MCF 10A (cell line): ENCODE results near the gene MLLT6. TPM values are rescaled to one million over a fixed set of nuclear protein-coding genes. Genes with fewer than 3 reads are reported as not detected.

ENCODE experiments used
- BruUV-seq: library from RNA; stranded (reverse); fragments of 400-500 nt; replicated peaks from 2 replicates; lab custom pipeline; 2021; lab: Mats Ljungman, UMichigan
- CTCF ChIA-PET: fragments of 300-600 bp; sonication (Branson Sonifier 250); formaldehyde crosslinking; extraction: SDS; loops from one replicate; lab custom pipeline; 2021; ENCODE audit warnings: antibody characterized with exemption, inconsistent platforms; lab: Yijun Ruan, JAX
- POLR2A ChIA-PET: fragments of 300-600, 350-650 bp; sonication (Branson Sonifier 250); formaldehyde crosslinking; extraction: SDS; loops from one replicate; lab custom pipeline; 2020; ENCODE audit warnings: antibody characterized with exemption, inconsistent platforms; lab: Yijun Ruan, JAX
- DNase-seq: peaks from one replicate; pipeline ENCODE4 v3.0.0-alpha.2; 2018; ENCODE audit not compliant: unreplicated experiment
- H3K27ac Mint-ChIP-seq: one replicate; pipeline ENCODE4 v1.8.0; 2022; ENCODE audit warnings: mild to moderate bottlenecking, low read depth, mixed read lengths; ENCODE audit not compliant: unreplicated experiment
- H3K27me3 Mint-ChIP-seq: one replicate; pipeline ENCODE4 v1.8.0; 2022; ENCODE audit warnings: mixed read lengths; ENCODE audit not compliant: insufficient read depth, unreplicated experiment
- H3K36me3 Mint-ChIP-seq: one replicate; pipeline ENCODE4 v1.8.0; 2022; ENCODE audit warnings: mild to moderate bottlenecking, moderate library complexity, mixed read lengths; ENCODE audit not compliant: insufficient read depth, unreplicated experiment
- H3K4me1 Mint-ChIP-seq: one replicate; pipeline ENCODE4 v1.8.0; 2022; ENCODE audit warnings: mixed read lengths; ENCODE audit not compliant: insufficient read depth, unreplicated experiment
- H3K4me3 Mint-ChIP-seq: one replicate; pipeline ENCODE4 v1.8.0; 2022; ENCODE audit warnings: mild to moderate bottlenecking, moderate library complexity, mixed read lengths; ENCODE audit not compliant: unreplicated experiment
- H3K9me3 Mint-ChIP-seq: one replicate; pipeline ENCODE4 v1.8.0; 2022; ENCODE audit warnings: mixed read lengths; ENCODE audit not compliant: unreplicated experiment
- CTCF ChIP-seq: fragments of 200-600 bp; IDR thresholded peaks from one replicate; pipeline ENCODE4 v1.8.0; 2022; ENCODE audit warnings: antibody characterized with exemption, mild to moderate bottlenecking; ENCODE audit not compliant: unreplicated experiment
- intact Hi-C: fragments of 100-400 bp; cut with micrococcal nuclease; formaldehyde crosslinking; loops from 2 replicates; pipeline ENCODE4 v1.14.1; 2022
- total RNA-seq: library from RNA; stranded (reverse); gene quantifications from 2 replicates; pipeline ENCODE4 v1.2.3, GENCODE V29; 2022

MLLT6 gene
- total RNA-seq, 1 experiment from 2014 or later = 65.3 TPM

- BruUV-seq = no TSS peak
- H3K9me3 Mint-ChIP-seq = no peaks in the 10 kb centered on the region
- POLR2A ChIA-PET = interaction anchor here (0.7 to 4.4 kb wide), 18 partner anchors 8 to 449 kb away, joined by 3 to 46 read pairs (median 6); partner anchors contain the start of genes CISD3, CWC25, LASP1 and MLLT6
- DNase-seq = peak; percentile 35
- peaks cover 35% of the 10 kb centered on the region for H3K4me1 Mint-ChIP-seq
- CTCF ChIA-PET = interaction anchor here (0.6 kb wide), 1 partner anchor 93 kb away, joined by 3 read pairs; no protein-coding TSS in a partner anchor
- no peak for TF ChIP-seq CTCF
- no peaks in the 10 kb centered on the region for H3K27me3 Mint-ChIP-seq
- peaks cover 48% of the 10 kb centered on the region for H3K36me3 Mint-ChIP-seq
- peak overlapping the region; percentile 98 for H3K27ac Mint-ChIP-seq
- peak overlapping the region; percentile 96 for H3K4me3 Mint-ChIP-seq
- intact Hi-C loops = loop anchor here (10.0 kb wide), 1 partner anchor 46 kb away; the partner anchor contains the start of gene MLLT6
Measured at GRCh38 chr17:38751144-38751807, 46.2 kb downstream of the MLLT6 start.

- intact Hi-C loops = loop anchor here (10.0 kb wide), 1 partner anchor 47 kb away; the partner anchor contains the start of gene MLLT6
- Mint-ChIP-seq H3K36me3 (peaks cover 54% of the 10 kb centered on the region), H3K4me1 (peaks cover 29% of the 10 kb centered on the region), H3K9me3 (no peaks in the 10 kb centered on the region), H3K27me3 (no peaks in the 10 kb centered on the region), H3K4me3 (peak overlapping the region; percentile 96), H3K27ac (peak overlapping the region; percentile 98)
- ChIA-PET POLR2A (interaction anchor here (0.6 to 4.4 kb wide), 27 partner anchors 8 to 710 kb away, joined by 3 to 46 read pairs (median 4); partner anchors contain the start of genes CDK12, CISD3, CWC25 and LASP1), CTCF (interaction anchor here (0.6 kb wide), 1 partner anchor 430 kb away, joined by 4 read pairs; no protein-coding TSS in a partner anchor)
- TF ChIP-seq CTCF = no peak
- DNase-seq = peak; percentile 84
- TSS peak; percentile 85 for BruUV-seq
Measured at GRCh38 chr17:38751808-38752307, 46.8 kb downstream of the MLLT6 start.

DNA sequence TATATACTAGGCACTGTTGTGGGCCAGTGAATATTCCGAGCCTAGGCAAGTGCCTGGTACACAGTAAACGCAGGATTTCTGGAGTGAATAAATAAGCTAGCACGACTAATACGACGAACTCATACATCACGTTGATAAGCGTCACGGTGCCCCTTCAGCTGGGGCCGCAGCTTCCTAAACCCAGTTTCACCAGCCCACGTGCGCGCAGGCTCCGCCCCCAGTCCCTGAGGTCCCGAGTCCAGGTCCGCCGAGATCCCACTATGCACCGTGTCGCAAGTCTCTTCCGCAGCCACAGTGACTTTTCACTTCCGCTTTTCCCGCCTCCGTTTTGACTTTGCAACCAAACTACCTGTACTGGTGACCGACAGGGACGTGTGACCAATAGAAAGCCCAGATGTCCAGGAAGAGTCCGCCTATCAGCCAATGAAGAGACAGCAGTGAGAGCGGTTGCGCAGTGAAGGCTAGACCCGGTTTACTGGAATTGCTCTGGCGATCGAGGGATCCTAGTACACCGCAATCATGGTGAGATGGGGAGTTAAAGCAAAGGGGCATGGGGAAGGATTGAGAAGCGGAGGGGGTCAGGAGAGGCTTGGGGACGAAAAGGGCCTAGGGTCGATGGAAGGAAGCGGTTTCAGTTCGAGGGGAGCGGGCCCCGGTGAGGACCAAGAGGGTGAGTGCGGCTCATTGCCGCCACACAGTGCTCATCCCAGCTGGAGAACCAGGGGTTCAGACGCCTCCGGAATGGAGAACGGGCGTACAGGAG lies 47.4 kb downstream of the MLLT6 start, which contains the start of gene PSMB3:
Gene PSMB3, plus strand, starts transcription at position 434 of the 763 bp plus-strand sequence. Its CDS starts 86 bp downstream, at position 520.
- H3K9me3 Mint-ChIP-seq = no peaks in the 10 kb centered on the region
- CTCF ChIA-PET = interaction anchor here (0.6 to 1.6 kb wide), 3 partner anchors 18 to 431 kb away, joined by 3 to 4 read pairs (median 3); no protein-coding TSS in a partner anchor
- intact Hi-C loops = loop anchor here (10.0 kb wide), 1 partner anchor 48 kb away; the partner anchor contains the start of gene MLLT6

More for the DNA sequence above, 47.4 kb downstream of the MLLT6 start, which contains the start of gene PSMB3:
- H3K27me3 Mint-ChIP-seq = no peaks in the 10 kb centered on the region
- H3K4me1 Mint-ChIP-seq = peaks cover 28% of the 10 kb centered on the region
- H3K27ac Mint-ChIP-seq = peak within 1 kb of the TSS; percentile 98
- no TSS peak for BruUV-seq
- POLR2A ChIA-PET = interaction anchor here (0.6 to 4.4 kb wide), 27 partner anchors 9 to 709 kb away, joined by 3 to 46 read pairs (median 4); partner anchors contain the start of genes CDK12, CISD3, CWC25 and LASP1
- TF ChIP-seq CTCF = no peak
- DNase-seq = peak; percentile 99
- H3K4me3 Mint-ChIP-seq = peak within 1 kb of the TSS; percentile 96
- peaks cover 60% of the 10 kb centered on the region for H3K36me3 Mint-ChIP-seq
